Measurements from ENCODE around the gene KCNH5.

The KCNH5 gene

GRCh38 chr14:62667421-62667914 is 377.8 kb downstream of the KCNH5 start:
- DNase-seq = no peak

- no peak for DNase-seq
Measured at GRCh38 chr14:62665286-62665685, 380.0 kb downstream of the KCNH5 start.

GRCh38 chr14:62663456-62663821 is 381.8 kb downstream of the KCNH5 start:
- no peak for DNase-seq

- no peak for DNase-seq
Measured at GRCh38 chr14:62662811-62663455, 382.3 kb downstream of the KCNH5 start.

- DNase-seq = no peak
Measured at GRCh38 chr14:62661818-62662217, 383.4 kb downstream of the KCNH5 start.

GRCh38 chr14:62658631-62659030 is 386.6 kb downstream of the KCNH5 start:
- DNase-seq = no peak

GRCh38 chr14:62657376-62657775 is 387.9 kb downstream of the KCNH5 start:
- no peak for DNase-seq

GRCh38 chr14:62655166-62655565 is 390.1 kb downstream of the KCNH5 start:
- DNase-seq = no peak

- no peak for DNase-seq
Measured at GRCh38 chr14:62654641-62655040, 390.6 kb downstream of the KCNH5 start.

Data from Kasumi-1 (cell line).